Endothelial cell of umbilical vein (primary cell): ENCODE results near the gene RTP1. TPM values are rescaled to one million over a fixed set of nuclear protein-coding genes. Genes with fewer than 3 reads are reported as not detected.

Experiments
- BruUV-seq: library from RNA; stranded (reverse); fragments of 400-500 nt; replicated peaks from 2 replicates; lab custom pipeline; 2021; lab: Mats Ljungman, UMichigan
- CTCF ChIA-PET: fragments of 300-600, 350-600 bp; sonication (Branson Sonifier 250); formaldehyde crosslinking; loops from one replicate; lab custom pipeline; 2021; ENCODE audit warnings: antibody characterized with exemption, inconsistent platforms; lab: Charles Lee
- POLR2A ChIA-PET: fragments of 300-600, 350-600 bp; sonication (Branson Sonifier 250); formaldehyde crosslinking; loops from one replicate; lab custom pipeline; 2021; ENCODE audit warnings: antibody characterized with exemption, inconsistent platforms; lab: Charles Lee
- DNase-seq: peaks from one replicate; pipeline ENCODE4 v3.0.0-alpha.2; 2011; ENCODE audit warnings: low read depth, low spot score
- FAIRE-seq: peaks from 2 replicates; lab custom pipeline; 2011; peaks lifted over from hg19 to GRCh38; lab: Jason Lieb, UNC
- H2AFZ ChIP-seq: 2 replicates; pipeline ENCODE4 v1.6.0; 2012; ENCODE audit warnings: low read depth, low read length, control low read depth, inconsistent platforms
- H3K27ac ChIP-seq: 2 replicates; pipeline ENCODE4 v1.5.1; 2011; ENCODE audit warnings: low read depth, mild to moderate bottlenecking, control low read depth, low read length, moderate library complexity; ENCODE audit not compliant: insufficient read depth
- H3K27me3 ChIP-seq, 2 experiments: 2 replicates each; pipeline versions ENCODE4 v1.6.0 to v1.6.1; 2011; ENCODE audit warnings: low read length in 2 of 2, mixed read lengths in 1 of 2; ENCODE audit not compliant: control insufficient read depth in 2 of 2, insufficient read depth in 2 of 2
- H3K36me3 ChIP-seq, 2 experiments: 2 replicates in 1 of 2; 3 replicates in 1 of 2; pipeline ENCODE4 v1.5.1; 2011; ENCODE audit warnings: low read length in 2 of 2, mild to moderate bottlenecking in 1 of 2, moderate library complexity in 1 of 2; ENCODE audit not compliant: control insufficient read depth in 2 of 2, insufficient read depth in 2 of 2; ENCODE audit errors: extremely low read depth in 1 of 2
- H3K4me1 ChIP-seq: 3 replicates; pipeline ENCODE4 v1.5.1; 2011; ENCODE audit warnings: mild to moderate bottlenecking, low read length; ENCODE audit not compliant: control insufficient read depth, insufficient read depth; ENCODE audit errors: extremely low read depth
- H3K4me2 ChIP-seq: 2 replicates; pipeline ENCODE4 v1.6.1; 2011; ENCODE audit warnings: low read length, control low read depth, mixed read lengths; ENCODE audit not compliant: insufficient read depth
- H3K4me3 ChIP-seq, 3 experiments: fragments of 200-600 bp in 1 of 3; sonication (generic), shearing (Covaris generic) in 1 of 3; replicated peaks in 1 of 3; 2 replicates each; pipeline ENCODE4 v1.5.1; 2011 to 2016; ENCODE audit warnings: control low read depth in 3 of 3, low read length in 3 of 3, mild to moderate bottlenecking in 2 of 3, inconsistent platforms in 1 of 3, low read depth in 1 of 3, moderate library complexity in 1 of 3; ENCODE audit not compliant: insufficient read depth in 1 of 3
- H3K79me2 ChIP-seq: 2 replicates; pipeline ENCODE4 v1.6.0; 2012; ENCODE audit warnings: low read length, inconsistent platforms; ENCODE audit not compliant: control insufficient read depth, insufficient read depth
- H3K9ac ChIP-seq: replicated peaks from 2 replicates; pipeline ENCODE3; 2011; ENCODE audit warnings: low read length, control low read depth; ENCODE audit not compliant: insufficient read depth; ENCODE audit errors: extremely low read depth
- H3K9me1 ChIP-seq: replicated peaks from 3 replicates; pipeline ENCODE4 v1.6.0; 2011; ENCODE audit warnings: mild to moderate bottlenecking, low read length; ENCODE audit not compliant: control insufficient read depth, insufficient read depth; ENCODE audit errors: extremely low read depth
- H3K9me3 ChIP-seq: replicated peaks from 2 replicates; pipeline ENCODE4 v1.5.1; 2012; ENCODE audit warnings: low read length, inconsistent platforms; ENCODE audit not compliant: control insufficient read depth, insufficient read depth
- H4K20me1 ChIP-seq: replicated peaks from 2 replicates; pipeline ENCODE3; 2011; ENCODE audit warnings: mild to moderate bottlenecking, low read length; ENCODE audit not compliant: control insufficient read depth, insufficient read depth; ENCODE audit errors: extremely low read depth
- CTCF ChIP-seq, 2 donors: IDR thresholded peaks; 1 replicate in 1 of 2; 2 replicates in 1 of 2; pipeline ENCODE4 v1.5.1; 2011; ENCODE audit warnings: low read length in 2 of 2, mild to moderate bottlenecking in 2 of 2, moderate library complexity in 2 of 2, control low read depth in 1 of 2, inconsistent platforms in 1 of 2, low read depth in 1 of 2; ENCODE audit not compliant: insufficient read depth in 1 of 2; ENCODE audit errors: extremely low read depth in 1 of 2
- EZH2 ChIP-seq: IDR thresholded peaks from 2 replicates; pipeline ENCODE4 v1.6.1; 2012; ENCODE audit warnings: borderline replicate concordance, low read depth, mild to moderate bottlenecking, moderate library complexity, low read length, inconsistent platforms; ENCODE audit not compliant: severe bottlenecking
- FOS ChIP-seq: IDR thresholded peaks from 2 replicates; pipeline ENCODE4 v1.6.1; 2011; ENCODE audit warnings: mild to moderate bottlenecking, low read length, moderate library complexity, borderline replicate concordance; ENCODE audit not compliant: insufficient read depth
- GATA2 ChIP-seq: IDR thresholded peaks from 2 replicates; pipeline ENCODE4 v1.7.0; 2011; ENCODE audit warnings: low read depth, mild to moderate bottlenecking, moderate library complexity, mixed read lengths, low read length; ENCODE audit not compliant: insufficient read length, insufficient read depth
- JUN ChIP-seq: IDR thresholded peaks from 2 replicates; pipeline ENCODE4 v1.6.1; 2011; ENCODE audit warnings: borderline replicate concordance, low read depth; ENCODE audit not compliant: insufficient read length, insufficient read depth
- MAX ChIP-seq: IDR thresholded peaks from 2 replicates; pipeline ENCODE4 v1.6.1; 2011; ENCODE audit not compliant: insufficient read depth, insufficient read length
- MYC ChIP-seq: IDR thresholded peaks from one replicate; pipeline ENCODE4 v1.6.1; 2011; ENCODE audit warnings: mild to moderate bottlenecking, low read depth, low read length
- POLR2A ChIP-seq: IDR thresholded peaks from 2 replicates; pipeline ENCODE4 v1.6.1; 2012; ENCODE audit warnings: low read depth, mild to moderate bottlenecking, control low read depth, low read length
- POLR2AphosphoS5 ChIP-seq: IDR thresholded peaks from 2 replicates; pipeline ENCODE4 v1.6.1; 2012; ENCODE audit warnings: low read depth, mild to moderate bottlenecking, control low read depth, low read length, moderate library complexity; ENCODE audit not compliant: insufficient read depth
- dilution Hi-C: fragments of 300-500 bp; cut with MboI; formaldehyde crosslinking; loops from one replicate; pipeline ENCODE4 v1.15.0; 2019; ENCODE audit warnings: low sequenced_read_pairs; ENCODE audit not compliant: extremely low pct_ligation_motif_present
- intact Hi-C: fragments of 100-400 bp; cut with micrococcal nuclease; formaldehyde crosslinking; loops from one replicate; pipeline ENCODE4 v1.10.0; 2022
- polyA plus RNA-seq, 4 experiments: library from polyadenylated mRNA; depleted of rRNA in 3 of 4; stranded (reverse) in 3 of 4; unstranded in 1 of 4; fragments of >200 nt; gene quantifications; 2 replicates each; pipeline versions ENCODE4 v1.2.1 to v1.2.3, GENCODE V29; 2011 to 2012; ENCODE audit warnings: missing spikeins in 1 of 4
- total RNA-seq: library from RNA; stranded (reverse); gene quantifications from 2 replicates; pipeline ENCODE4 v1.2.3, GENCODE V29; 2021

The RTP1 gene
- total and polyA plus RNA-seq, 2 donors (not counting 3 experiments of a cell fraction or from before 2014, with no cell fraction given): not detected

- no peak for DNase-seq
- ChIA-PET POLR2A (no interaction called here), CTCF (interaction anchor here (0.5 to 3.3 kb wide), 2 partner anchors 8 to 12 kb away, joined by 3 to 19 read pairs; no protein-coding TSS in a partner anchor)
- TF ChIP-seq CTCF (IDR thresholded peaks at IDR 0.05; ENCODE audit: extremely low read depth in 1 of 2, insufficient read depth in 1 of 2, low read depth in 1 of 2, low read length in 2 of 2) (no peak), POLR2AphosphoS5 (no peak), GATA2 (no peak), JUN (no peak), MAX (no peak), POLR2A (no peak), MYC (no peak), FOS (no peak), EZH2 (no peak)
- H3K79me2 ChIP-seq: no peaks in the 10 kb centered on the region
- peaks cover 2 to 3% of the 10 kb centered on the region in 2 experiments for H3K27me3 ChIP-seq
- H3K4me2 ChIP-seq: no peak overlapping the region
- no peaks in the 10 kb centered on the region for H3K9me1 ChIP-seq
- H2AFZ ChIP-seq: no peak overlapping the region
- BruUV-seq: no TSS peak
- no peaks in the 10 kb centered on the region for H3K4me1 ChIP-seq
- dilution Hi-C loops: no loop called here
- intact Hi-C loops: loop anchor here (5.0 kb wide), 1 partner anchor 1200 kb away; no protein-coding TSS in a partner anchor
- H3K27ac ChIP-seq: no peak overlapping the region
- H3K9ac ChIP-seq: no peak overlapping the region
- FAIRE-seq: no peak
- no peaks in the 10 kb centered on the region for H3K9me3 ChIP-seq
- no peak overlapping the region for H3K4me3 ChIP-seq
- no peaks in the 10 kb centered on the region for H4K20me1 ChIP-seq
- H3K36me3 ChIP-seq: no peaks in the 10 kb centered on the region
Measured at GRCh38 chr3:187212196-187212545, 14.9 kb downstream of the RTP1 start.
